ENCODE results near the gene ETFDH. TPM values are rescaled to one million over a fixed set of nuclear protein-coding genes. Genes with fewer than 3 reads are reported as not detected.

Gene ETFDH
- polyA plus RNA-seq, 1 experiment, result 35.2 TPM

- no peak for DNase-seq (ENCODE audit: low read depth, low spot score)
- Histone ChIP-seq H3K27me3 (ENCODE audit: control insufficient read depth, insufficient read depth, low read length) (no peaks in the 10 kb centered on the region), H3K27ac (ENCODE audit: low read depth, low read length) (no peak overlapping the region), H3K9me3 (ENCODE audit: control insufficient read depth, insufficient read depth, low read length) (peaks cover 4% of the 10 kb centered on the region; the same call in 1 of the 2 replicates), H3K4me3 (ENCODE audit: low read depth, low read length) (no peak overlapping the region)
- no peak for TF ChIP-seq CTCF (IDR thresholded peaks at IDR 0.05; ENCODE audit: low read depth, low read length)
- POLR2A ChIA-PET, result no interaction called here
- CTCF ChIA-PET, result interaction anchor here (1.2 to 1.3 kb wide), 2 partner anchors 18 to 414 kb away, joined by 3 to 4 read pairs; no protein-coding TSS in a partner anchor
Observed at GRCh38 chr4:158669310-158669709, 2.8 kb upstream of the ETFDH start.

GRCh38 chr4:158670975-158671664 is 976 bp upstream of the ETFDH start:
- Histone ChIP-seq H3K27me3 (ENCODE audit: control insufficient read depth, insufficient read depth, low read length) (no peaks in the 10 kb centered on the region), H3K27ac (ENCODE audit: low read depth, low read length) (peak overlapping the region; percentile 93), H3K9me3 (ENCODE audit: control insufficient read depth, insufficient read depth, low read length) (no peaks in the 10 kb centered on the region; the same call in 1 of the 2 replicates), H3K4me3 (ENCODE audit: low read depth, low read length) (peak overlapping the region; percentile 75)
- ChIA-PET CTCF (interaction anchor here (0.7 to 1.6 kb wide), 4 partner anchors 46 to 416 kb away, joined by 3 to 4 read pairs (median 3); no protein-coding TSS in a partner anchor), POLR2A (no interaction called here)
- no peak for TF ChIP-seq CTCF (IDR thresholded peaks at IDR 0.05; ENCODE audit: low read depth, low read length)
- peak; percentile 55 for DNase-seq (ENCODE audit: low read depth, low spot score)

- Histone ChIP-seq H3K27me3 (ENCODE audit: control insufficient read depth, insufficient read depth, low read length) (no peaks in the 10 kb centered on the region), H3K4me3 (ENCODE audit: low read depth, low read length) (peak within 1 kb of the TSS; percentile 75), H3K9me3 (ENCODE audit: control insufficient read depth, insufficient read depth, low read length) (no peaks in the 10 kb centered on the region; the same call in 1 of the 2 replicates), H3K27ac (ENCODE audit: low read depth, low read length) (peak within 1 kb of the TSS; percentile 93)
- POLR2A ChIA-PET, result no interaction called here
- CTCF ChIA-PET, result interaction anchor here (1.1 to 1.6 kb wide), 2 partner anchors 411 to 417 kb away, joined by 3 to 4 read pairs; no protein-coding TSS in a partner anchor
- TF ChIP-seq CTCF (IDR thresholded peaks at IDR 0.05; ENCODE audit: low read depth, low read length), result no peak
- no peak for DNase-seq (ENCODE audit: low read depth, low spot score)
Observed at GRCh38 chr4:158671665-158671914, 506 bp upstream of the ETFDH start, which contains the start of gene C4orf46. Gene C4orf46, minus strand, starts transcription at chr4:158671887. Its CDS starts 86 bp downstream, at chr4:158671801.

GRCh38 chr4:158673633-158674032 is 1.5 kb downstream of the ETFDH start:
- Histone ChIP-seq H3K27ac (ENCODE audit: low read depth, low read length) (no peak overlapping the region), H3K27me3 (ENCODE audit: control insufficient read depth, insufficient read depth, low read length) (no peaks in the 10 kb centered on the region), H3K9me3 (ENCODE audit: control insufficient read depth, insufficient read depth, low read length) (no peaks in the 10 kb centered on the region; the same call in 1 of the 2 replicates), H3K4me3 (ENCODE audit: low read depth, low read length) (no peak overlapping the region)
- CTCF ChIA-PET, result interaction anchor here (0.6 kb wide), 1 partner anchor 51 kb away, joined by 4 read pairs; no protein-coding TSS in a partner anchor
- POLR2A ChIA-PET, result no interaction called here
- no peak for DNase-seq (ENCODE audit: low read depth, low spot score)
- TF ChIP-seq CTCF (IDR thresholded peaks at IDR 0.05; ENCODE audit: low read depth, low read length), result no peak

- H3K27ac ChIP-seq (ENCODE audit: low read depth, low read length), result no peak overlapping the region
- no peak for TF ChIP-seq CTCF (IDR thresholded peaks at IDR 0.05; ENCODE audit: low read depth, low read length)
- ChIA-PET POLR2A (no interaction called here), CTCF (interaction anchor here (0.6 kb wide), 1 partner anchor 26 kb away, joined by 3 read pairs; no protein-coding TSS in a partner anchor)
- DNase-seq (ENCODE audit: low read depth, low spot score), result no peak
- no peak overlapping the region for H3K4me3 ChIP-seq (ENCODE audit: low read depth, low read length)
- no peaks in the 10 kb centered on the region for H3K27me3 ChIP-seq (ENCODE audit: control insufficient read depth, insufficient read depth, low read length)
- no peaks in the 10 kb centered on the region; the same call in 1 of the 2 replicates for H3K9me3 ChIP-seq (ENCODE audit: control insufficient read depth, insufficient read depth, low read length)
Observed at GRCh38 chr4:158676076-158676475, 4.0 kb downstream of the ETFDH start.
